GM23338 (cell line): Measurements from ENCODE around the gene ZNF524. TPM values are rescaled to one million over a fixed set of nuclear protein-coding genes. Genes with fewer than 3 reads are reported as not detected.
A peak's percentile ranks its signal among the peaks of the same experiment; 100 is the strongest.

Source experiments
- ATAC-seq: fragments of 200-7000 bp; cut with Tn5 transposase; 3 replicates; pipeline ENCODE4 v1.9.1; 2020
- DNase-seq: peaks from one replicate; pipeline ENCODE4 v3.0.0-alpha.2; 2015; ENCODE audit warnings: low spot score
- H2AFZ ChIP-seq: fragments of 200-600 bp; sonication (generic); 2 replicates; pipeline ENCODE4 v1.8.0; 2016; ENCODE audit warnings: antibody characterized with exemption, mild to moderate bottlenecking, moderate library complexity
- H3F3A ChIP-seq: fragments of 200-600 bp; sonication (generic); replicated peaks from 2 replicates; pipeline ENCODE4 v1.8.0; 2017; ENCODE audit warnings: antibody characterized with exemption, mixed run types, low read depth
- H3K27ac ChIP-seq: fragments of 200-600 bp; sonication (generic); 2 replicates; pipeline ENCODE4 v1.6.1; 2016; ENCODE audit warnings: low read depth
- H3K27me3 ChIP-seq: fragments of 200-600 bp; sonication (generic); 2 replicates; pipeline ENCODE4 v1.8.0; 2016; ENCODE audit warnings: mild to moderate bottlenecking, mixed run types, moderate library complexity; ENCODE audit not compliant: insufficient read depth
- H3K36me3 ChIP-seq: fragments of 200-600 bp; sonication (generic); 2 replicates; pipeline ENCODE4 v1.8.0; 2016; ENCODE audit warnings: mild to moderate bottlenecking; ENCODE audit not compliant: insufficient read depth
- H3K4me1 ChIP-seq: fragments of 200-600 bp; sonication (generic); 2 replicates; pipeline ENCODE4 v1.8.0; 2016; ENCODE audit warnings: mild to moderate bottlenecking, moderate library complexity; ENCODE audit not compliant: insufficient read depth
- H3K4me2 ChIP-seq: fragments of 200-600 bp; sonication (generic); 2 replicates; pipeline ENCODE4 v1.7.1; 2017; ENCODE audit warnings: mixed run types
- H3K4me3 ChIP-seq: fragments of 200-600 bp; sonication (generic); 2 replicates; pipeline ENCODE4 v1.6.1; 2016; ENCODE audit warnings: mixed run types
- H3K79me2 ChIP-seq: fragments of 200-600 bp; sonication (generic); replicated peaks from 2 replicates; pipeline ENCODE4 v1.8.0; 2017; ENCODE audit warnings: mild to moderate bottlenecking; ENCODE audit not compliant: insufficient read depth
- H3K9me2 ChIP-seq: fragments of 200-600 bp; sonication (generic); 2 replicates; pipeline ENCODE4 v1.8.0; 2017; ENCODE audit not compliant: insufficient read depth
- H4K20me1 ChIP-seq: fragments of 200-600 bp; sonication (generic); replicated peaks from 2 replicates; pipeline ENCODE4 v1.8.0; 2017; ENCODE audit warnings: mild to moderate bottlenecking; ENCODE audit not compliant: insufficient read depth
- H3K27ac Mint-ChIP-seq: 2 replicates; pipeline ENCODE4 v1.8.0; 2020; ENCODE audit warnings: inconsistent platforms, mild to moderate bottlenecking, moderate library complexity, mixed read lengths
- H3K27me3 Mint-ChIP-seq: 3 replicates; pipeline ENCODE4 v1.8.0; 2022; ENCODE audit warnings: low read depth, mild to moderate bottlenecking, moderate library complexity, mixed read lengths, inconsistent platforms; ENCODE audit not compliant: insufficient read depth, poor library complexity
- H3K36me3 Mint-ChIP-seq: 3 replicates; pipeline ENCODE4 v1.8.0; 2021; ENCODE audit warnings: low read depth, mild to moderate bottlenecking, inconsistent platforms, moderate library complexity, mixed read lengths
- H3K4me1 Mint-ChIP-seq: 3 replicates; pipeline ENCODE4 v1.8.0; 2020; ENCODE audit warnings: mild to moderate bottlenecking, inconsistent platforms, mixed read lengths
- H3K4me3 Mint-ChIP-seq: 3 replicates; pipeline ENCODE4 v1.8.0; 2021; ENCODE audit warnings: moderate library complexity, mild to moderate bottlenecking, inconsistent platforms, mixed read lengths
- H3K9me3 Mint-ChIP-seq: 3 replicates; pipeline ENCODE4 v1.8.0; 2020; ENCODE audit warnings: moderate library complexity, mild to moderate bottlenecking, inconsistent platforms, mixed read lengths
- CTCF ChIP-seq, 2 experiments: fragments of 200-600 bp in 1 of 2; sonication (generic) in 1 of 2; conservative IDR thresholded peaks; 2 replicates each; pipeline versions ENCODE4 v1.5.1 to v1.6.1; 2016 to 2017; ENCODE audit warnings: antibody characterized with exemption in 2 of 2, low read depth in 2 of 2, mild to moderate bottlenecking in 2 of 2, moderate library complexity in 1 of 2
- ETS1 ChIP-seq: IDR thresholded peaks from 2 replicates; pipeline ENCODE4 v1.6.1; 2016; ENCODE audit warnings: antibody characterized with exemption
- EZH2 ChIP-seq: fragments of 200-600 bp; sonication (generic); IDR thresholded peaks from one replicate; pipeline ENCODE4 v1.8.0; 2017; ENCODE audit warnings: antibody characterized with exemption, mild to moderate bottlenecking, low read depth; ENCODE audit not compliant: unreplicated experiment
- EZH2phosphoT487 ChIP-seq: fragments of 200-600 bp; sonication (generic); IDR thresholded peaks from one replicate; pipeline ENCODE4 v1.8.1; 2018; ENCODE audit warnings: antibody characterized with exemption; ENCODE audit not compliant: unreplicated experiment
- JUNB ChIP-seq: IDR thresholded peaks from one replicate; pipeline ENCODE4 v1.6.1; 2016; ENCODE audit warnings: antibody characterized with exemption; ENCODE audit not compliant: unreplicated experiment
- NANOG ChIP-seq: IDR thresholded peaks from 2 replicates; pipeline ENCODE4 v1.6.1; 2016; ENCODE audit warnings: antibody characterized with exemption, borderline replicate concordance
- POLR2AphosphoS5 ChIP-seq: IDR thresholded peaks from 2 replicates; pipeline ENCODE4 v1.6.1; 2016; ENCODE audit warnings: antibody characterized with exemption, low read depth
- REST ChIP-seq: IDR thresholded peaks from one replicate; pipeline ENCODE4 v1.6.1; 2018; ENCODE audit warnings: antibody characterized with exemption; ENCODE audit not compliant: unreplicated experiment
- ZNF114 ChIP-seq: fragments of 250-450 bp; sonication (Bioruptor Pico); IDR thresholded peaks from 2 replicates; pipeline ENCODE4 v1.5.0; 2020; ENCODE audit warnings: mild to moderate bottlenecking, moderate library complexity
- ZNF462 ChIP-seq: fragments of 250-450 bp; sonication (Bioruptor Pico); IDR thresholded peaks from 2 replicates; pipeline ENCODE4 v1.5.0; 2020; ENCODE audit warnings: mild to moderate bottlenecking, moderate library complexity
- polyA plus RNA-seq: library from polyadenylated mRNA; unstranded; fragments of >200 nt; fragmentation: Nextera tagmentation; extraction: Ambion mirVana; gene quantifications from 2 replicates; pipeline ENCODE4 v1.2.1, GENCODE V29; 2016
- total RNA-seq: library from RNA; depleted of rRNA; stranded (reverse); fragments of >200 nt; shearing (Covaris generic); gene quantifications from 2 replicates; pipeline ENCODE4 v1.2.3, GENCODE V29; 2014

The ZNF524 gene
- total and polyA plus RNA-seq, 2 experiments from 2014 or later, result 6.0 to 8.3 TPM

GRCh38 chr19:55641426-55642152 lies 41.5 kb downstream of the ZNF524 start (continued):
- TF ChIP-seq ZNF462 (CRISPR knock-in tag), result no peak

GRCh38 chr19:55642153-55643002 lies 42.3 kb downstream of the ZNF524 start:
- Histone ChIP-seq H4K20me1 (no peaks in the 10 kb centered on the region), H3K4me2 (peak overlapping the region; percentile 96), H3K27me3 (no peaks in the 10 kb centered on the region), H2AFZ (peak overlapping the region; percentile 80; the same call in 1 of the 2 replicates), H3K9me2 (0 out of 2 replicates have a peak, but pooled peaks cover 3% of the 10 kb centered on the region), H3K36me3 (no peaks in the 10 kb centered on the region), H3K4me3 (peak overlapping the region; percentile 89), H3F3A (peaks cover 34% of the 10 kb centered on the region), H3K27ac (no peak overlapping the region), H3K4me1 (no peaks in the 10 kb centered on the region; the same call in 1 of the 2 replicates), H3K79me2 (peaks cover 37% of the 10 kb centered on the region)
- Mint-ChIP-seq H3K27me3 (peaks cover 40% of the 10 kb centered on the region), H3K4me3 (peak overlapping the region; percentile 84), H3K27ac (peak overlapping the region; percentile 95), H3K36me3 (peaks cover 53% of the 10 kb centered on the region), H3K9me3 (peaks cover 8% of the 10 kb centered on the region), H3K4me1 (peaks cover 22% of the 10 kb centered on the region)
- ATAC-seq (peak; percentile 15), DNase-seq (no peak)
- TF ChIP-seq CTCF (conservative IDR thresholded peaks at IDR 0.05; ENCODE audit: low read depth in 2 of 2) (no peak), EZH2 (no peak), NANOG (no peak), JUNB (no peak), ZNF114 (CRISPR knock-in tag) (no peak), ETS1 (no peak), POLR2AphosphoS5 (no peak), EZH2phosphoT487 (no peak), REST (no peak)
